ENCODE results near the gene TMEM181. TPM values are rescaled to one million over a fixed set of nuclear protein-coding genes. Genes with fewer than 3 reads are reported as not detected.

The TMEM181 gene
- total and polyA plus RNA-seq, 2 of the 13 experiments (the other 11 are each of a cell fraction or from before 2014, with no cell fraction given): 59.1 to 108 TPM

DNA sequence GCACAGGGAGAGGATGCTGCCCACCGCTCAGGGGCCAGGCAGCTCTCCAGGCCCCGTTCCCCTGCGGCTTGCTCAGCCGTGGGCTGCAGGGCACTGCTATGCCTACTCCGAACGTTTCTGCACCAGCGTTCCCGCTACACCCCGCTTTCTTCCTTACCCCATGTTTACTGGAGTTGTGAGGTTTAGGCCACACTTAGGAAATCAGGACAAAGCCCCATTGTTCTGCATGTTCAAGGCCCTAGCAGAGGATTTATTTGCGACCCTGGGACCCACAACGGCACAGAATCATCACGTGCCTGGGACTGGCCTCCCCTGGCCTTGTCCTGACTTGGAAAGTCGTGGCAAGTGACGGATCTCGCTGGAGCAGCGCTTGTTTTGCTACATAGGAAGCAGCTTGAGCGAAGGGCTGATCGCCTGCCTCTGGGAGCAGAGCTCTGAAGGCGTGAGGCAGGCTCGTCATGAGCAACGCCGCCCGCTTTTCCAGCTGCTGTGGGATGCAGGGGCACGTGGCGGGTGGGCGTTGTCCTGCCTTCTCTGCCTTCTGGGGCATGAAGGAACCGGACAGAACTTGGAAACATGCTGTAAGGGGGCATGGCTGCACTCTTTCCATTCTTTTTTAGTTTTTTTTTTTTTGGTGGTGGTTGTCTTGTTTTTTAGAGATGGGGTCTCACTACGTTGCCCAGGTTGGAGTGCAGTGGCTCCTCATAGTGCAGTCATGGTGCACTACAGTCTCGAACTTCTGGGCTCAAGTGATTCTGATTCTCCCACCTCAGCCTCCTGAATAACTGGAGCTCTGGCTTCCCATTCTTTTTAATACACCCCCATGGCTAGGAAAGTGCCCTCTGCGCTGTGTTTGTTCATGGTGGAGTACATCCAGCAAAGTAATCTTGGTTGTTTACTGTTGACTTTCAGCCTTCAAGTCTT, 14.6 kb upstream of the TMEM181 start (continued):
- TF ChIP-seq, protein P1, sequence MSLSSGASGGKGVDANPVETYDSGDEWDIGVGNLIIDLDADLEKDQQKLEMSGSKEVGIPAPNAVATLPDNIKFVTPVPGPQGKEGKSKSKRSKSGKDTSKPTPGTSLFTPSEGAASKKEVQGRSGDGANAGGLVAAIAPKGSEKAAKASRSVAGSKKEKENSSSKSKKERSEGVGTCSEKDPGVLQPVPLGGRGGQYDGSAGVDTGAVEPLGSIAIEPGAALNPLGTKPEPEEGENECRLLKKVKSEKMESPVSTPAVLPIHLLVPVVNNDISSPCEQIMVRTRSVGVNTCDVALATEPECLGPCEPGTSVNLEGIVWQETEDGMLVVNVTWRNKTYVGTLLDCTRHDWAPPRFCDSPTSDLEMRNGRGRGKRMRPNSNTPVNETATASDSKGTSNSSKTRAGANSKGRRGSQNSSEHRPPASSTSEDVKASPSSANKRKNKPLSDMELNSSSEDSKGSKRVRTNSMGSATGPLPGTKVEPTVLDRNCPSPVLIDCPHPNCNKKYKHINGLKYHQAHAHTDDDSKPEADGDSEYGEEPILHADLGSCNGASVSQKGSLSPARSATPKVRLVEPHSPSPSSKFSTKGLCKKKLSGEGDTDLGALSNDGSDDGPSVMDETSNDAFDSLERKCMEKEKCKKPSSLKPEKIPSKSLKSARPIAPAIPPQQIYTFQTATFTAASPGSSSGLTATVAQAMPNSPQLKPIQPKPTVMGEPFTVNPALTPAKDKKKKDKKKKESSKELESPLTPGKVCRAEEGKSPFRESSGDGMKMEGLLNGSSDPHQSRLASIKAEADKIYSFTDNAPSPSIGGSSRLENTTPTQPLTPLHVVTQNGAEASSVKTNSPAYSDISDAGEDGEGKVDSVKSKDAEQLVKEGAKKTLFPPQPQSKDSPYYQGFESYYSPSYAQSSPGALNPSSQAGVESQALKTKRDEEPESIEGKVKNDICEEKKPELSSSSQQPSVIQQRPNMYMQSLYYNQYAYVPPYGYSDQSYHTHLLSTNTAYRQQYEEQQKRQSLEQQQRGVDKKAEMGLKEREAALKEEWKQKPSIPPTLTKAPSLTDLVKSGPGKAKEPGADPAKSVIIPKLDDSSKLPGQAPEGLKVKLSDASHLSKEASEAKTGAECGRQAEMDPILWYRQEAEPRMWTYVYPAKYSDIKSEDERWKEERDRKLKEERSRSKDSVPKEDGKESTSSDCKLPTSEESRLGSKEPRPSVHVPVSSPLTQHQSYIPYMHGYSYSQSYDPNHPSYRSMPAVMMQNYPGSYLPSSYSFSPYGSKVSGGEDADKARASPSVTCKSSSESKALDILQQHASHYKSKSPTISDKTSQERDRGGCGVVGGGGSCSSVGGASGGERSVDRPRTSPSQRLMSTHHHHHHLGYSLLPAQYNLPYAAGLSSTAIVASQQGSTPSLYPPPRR (CRISPR knock-in tag; IDR thresholded peaks at IDR 0.05; ENCODE audit: borderline replicate concordance): peak; percentile 76; the same call in 1 of the 2 replicates
- no peak for TF ChIP-seq ZNF598 (CRISPR knock-in tag; IDR thresholded peaks at IDR 0.05; ENCODE audit: borderline replicate concordance)
- no peak for TF ChIP-seq ZNF703 (CRISPR knock-in tag; IDR thresholded peaks at IDR 0.05; ENCODE audit: borderline replicate concordance)
- peak; percentile 97 for TF ChIP-seq RXRB (CRISPR knock-in tag; IDR thresholded peaks at IDR 0.05; ENCODE audit: borderline replicate concordance)
- TF ChIP-seq KLF9 (CRISPR knock-in tag; IDR thresholded peaks at IDR 0.05; ENCODE audit: low read depth): no peak
- TF ChIP-seq ZNF674 (CRISPR knock-in tag; IDR thresholded peaks at IDR 0.05; ENCODE audit: low read depth): no peak
- TF ChIP-seq ZSCAN12 (CRISPR knock-in tag; IDR thresholded peaks at IDR 0.05): no peak
- no peak for TF ChIP-seq GPN1 (CRISPR knock-in tag; IDR thresholded peaks at IDR 0.05; ENCODE audit: borderline replicate concordance)
- no peak for TF ChIP-seq CHD4 (IDR thresholded peaks at IDR 0.05; ENCODE audit: borderline replicate concordance, low read length)
- no peak for TF ChIP-seq DNMT3B (CRISPR knock-in tag; conservative IDR thresholded peaks at IDR 0.05)
- TF ChIP-seq, protein P2, sequence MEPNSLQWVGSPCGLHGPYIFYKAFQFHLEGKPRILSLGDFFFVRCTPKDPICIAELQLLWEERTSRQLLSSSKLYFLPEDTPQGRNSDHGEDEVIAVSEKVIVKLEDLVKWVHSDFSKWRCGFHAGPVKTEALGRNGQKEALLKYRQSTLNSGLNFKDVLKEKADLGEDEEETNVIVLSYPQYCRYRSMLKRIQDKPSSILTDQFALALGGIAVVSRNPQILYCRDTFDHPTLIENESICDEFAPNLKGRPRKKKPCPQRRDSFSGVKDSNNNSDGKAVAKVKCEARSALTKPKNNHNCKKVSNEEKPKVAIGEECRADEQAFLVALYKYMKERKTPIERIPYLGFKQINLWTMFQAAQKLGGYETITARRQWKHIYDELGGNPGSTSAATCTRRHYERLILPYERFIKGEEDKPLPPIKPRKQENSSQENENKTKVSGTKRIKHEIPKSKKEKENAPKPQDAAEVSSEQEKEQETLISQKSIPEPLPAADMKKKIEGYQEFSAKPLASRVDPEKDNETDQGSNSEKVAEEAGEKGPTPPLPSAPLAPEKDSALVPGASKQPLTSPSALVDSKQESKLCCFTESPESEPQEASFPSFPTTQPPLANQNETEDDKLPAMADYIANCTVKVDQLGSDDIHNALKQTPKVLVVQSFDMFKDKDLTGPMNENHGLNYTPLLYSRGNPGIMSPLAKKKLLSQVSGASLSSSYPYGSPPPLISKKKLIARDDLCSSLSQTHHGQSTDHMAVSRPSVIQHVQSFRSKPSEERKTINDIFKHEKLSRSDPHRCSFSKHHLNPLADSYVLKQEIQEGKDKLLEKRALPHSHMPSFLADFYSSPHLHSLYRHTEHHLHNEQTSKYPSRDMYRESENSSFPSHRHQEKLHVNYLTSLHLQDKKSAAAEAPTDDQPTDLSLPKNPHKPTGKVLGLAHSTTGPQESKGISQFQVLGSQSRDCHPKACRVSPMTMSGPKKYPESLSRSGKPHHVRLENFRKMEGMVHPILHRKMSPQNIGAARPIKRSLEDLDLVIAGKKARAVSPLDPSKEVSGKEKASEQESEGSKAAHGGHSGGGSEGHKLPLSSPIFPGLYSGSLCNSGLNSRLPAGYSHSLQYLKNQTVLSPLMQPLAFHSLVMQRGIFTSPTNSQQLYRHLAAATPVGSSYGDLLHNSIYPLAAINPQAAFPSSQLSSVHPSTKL (CRISPR knock-in tag; IDR thresholded peaks at IDR 0.05): peak; percentile 94
- no peak for TF ChIP-seq SMARCC2 (IDR thresholded peaks at IDR 0.05)
- TF ChIP-seq, protein P3, sequence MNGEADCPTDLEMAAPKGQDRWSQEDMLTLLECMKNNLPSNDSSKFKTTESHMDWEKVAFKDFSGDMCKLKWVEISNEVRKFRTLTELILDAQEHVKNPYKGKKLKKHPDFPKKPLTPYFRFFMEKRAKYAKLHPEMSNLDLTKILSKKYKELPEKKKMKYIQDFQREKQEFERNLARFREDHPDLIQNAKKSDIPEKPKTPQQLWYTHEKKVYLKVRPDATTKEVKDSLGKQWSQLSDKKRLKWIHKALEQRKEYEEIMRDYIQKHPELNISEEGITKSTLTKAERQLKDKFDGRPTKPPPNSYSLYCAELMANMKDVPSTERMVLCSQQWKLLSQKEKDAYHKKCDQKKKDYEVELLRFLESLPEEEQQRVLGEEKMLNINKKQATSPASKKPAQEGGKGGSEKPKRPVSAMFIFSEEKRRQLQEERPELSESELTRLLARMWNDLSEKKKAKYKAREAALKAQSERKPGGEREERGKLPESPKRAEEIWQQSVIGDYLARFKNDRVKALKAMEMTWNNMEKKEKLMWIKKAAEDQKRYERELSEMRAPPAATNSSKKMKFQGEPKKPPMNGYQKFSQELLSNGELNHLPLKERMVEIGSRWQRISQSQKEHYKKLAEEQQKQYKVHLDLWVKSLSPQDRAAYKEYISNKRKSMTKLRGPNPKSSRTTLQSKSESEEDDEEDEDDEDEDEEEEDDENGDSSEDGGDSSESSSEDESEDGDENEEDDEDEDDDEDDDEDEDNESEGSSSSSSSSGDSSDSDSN (CRISPR knock-in tag; IDR thresholded peaks at IDR 0.05): peak; percentile 72
- peak in 1 of 2 experiments; percentile 75; a peak in 2 of 4 replicates for TF ChIP-seq KLF16 (CRISPR knock-in tag; IDR thresholded peaks at IDR 0.05)
- peak; percentile 41 for TF ChIP-seq HNRNPLL (IDR thresholded peaks at IDR 0.05; ENCODE audit: low read depth, low read length, poor library complexity, severe bottlenecking)
- no peak for TF ChIP-seq ZBTB3 (CRISPR knock-in tag; IDR thresholded peaks at IDR 0.05; ENCODE audit: borderline replicate concordance, low read depth)
- peak; percentile 48; the same call in 1 of the 2 replicates for TF ChIP-seq KDM6A (CRISPR knock-in tag; IDR thresholded peaks at IDR 0.05; ENCODE audit: low read depth)
- no peak for TF ChIP-seq MAFG (CRISPR knock-in tag; IDR thresholded peaks at IDR 0.05)

Measured in HepG2 (cell line).